GM21786 (cell line): ENCODE data around the gene SEMA3C.
A peak's percentile ranks its signal among the peaks of the same experiment; 100 is the strongest.

ENCODE experiments used
- ATAC-seq: cut with Tn5 transposase; IDR thresholded peaks from one replicate; pipeline ENCODE4 v1.9.1; 2021; ENCODE audit not compliant: unreplicated experiment

SEMA3C gene

DNA sequence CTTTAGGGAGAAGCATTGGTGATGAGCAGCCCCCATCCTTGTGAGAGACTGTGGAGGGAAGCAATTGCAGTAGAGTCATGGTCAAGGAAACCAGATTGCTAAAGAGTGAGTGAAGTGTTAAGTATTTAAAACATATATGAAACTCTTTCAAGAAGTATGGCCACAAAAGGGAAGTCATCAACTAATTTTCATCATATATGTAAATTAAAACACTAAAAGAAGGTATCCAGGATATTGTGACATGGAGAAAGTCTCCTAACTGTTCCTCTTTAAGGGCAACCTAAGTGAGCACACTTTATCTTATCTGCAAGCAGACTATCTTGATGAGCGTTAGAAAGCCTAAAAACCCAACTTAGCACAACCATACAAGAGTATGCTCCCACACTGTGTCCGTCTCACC is 210.7 kb downstream of the SEMA3C start:
- no peak for ATAC-seq

DNA sequence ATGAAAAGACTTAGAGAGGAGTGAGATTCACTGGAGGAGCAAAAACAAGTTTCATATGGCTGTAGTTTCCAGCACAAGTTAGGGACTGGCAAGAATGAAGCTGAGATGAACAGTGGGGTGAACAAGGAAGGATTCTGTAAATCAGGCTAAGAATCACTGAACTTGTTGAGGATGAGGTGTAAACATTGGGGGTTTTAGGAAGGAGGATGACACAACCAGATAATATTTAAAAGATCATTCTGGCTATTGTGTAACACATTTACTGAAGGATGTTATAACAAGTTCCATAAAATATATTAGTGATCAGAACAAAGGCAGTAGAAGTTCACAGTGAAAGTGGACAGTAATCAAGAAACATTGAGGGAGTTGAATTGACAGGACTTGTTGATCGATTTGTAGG is 211.5 kb downstream of the SEMA3C start:
- no peak for ATAC-seq

GRCh38 chr7:80705130-80705781 is 213.6 kb downstream of the SEMA3C start:
- no peak for ATAC-seq

- ATAC-seq, result no peak
These were observed 215.6 kb downstream of the SEMA3C start for GRCh38 chr7:80703272-80703671.

- no peak for ATAC-seq
These were observed 219.1 kb downstream of the SEMA3C start for GRCh38 chr7:80699721-80700256.

GRCh38 chr7:80699045-80699638 is 219.7 kb downstream of the SEMA3C start:
- ATAC-seq, result peak; percentile 70
